B cell (primary cell): ENCODE data around the gene BARX1. TPM values are rescaled to one million over a fixed set of nuclear protein-coding genes. Genes with fewer than 3 reads are reported as not detected.

Source experiments
- ATAC-seq: fragments of 200-7000 bp; cut with Tn5 transposase; one replicate; pipeline ENCODE4 v1.10.0; 2021; ENCODE audit warnings: low read depth, mild to moderate bottlenecking, moderate number of reproducible peaks, moderate library complexity
- CTCF ChIA-PET: fragments of 350-600 bp; sonication (Branson Sonifier 250); formaldehyde crosslinking; loops from one replicate; lab custom pipeline; 2021; ENCODE audit warnings: antibody characterized with exemption, inconsistent platforms; lab: Charles Lee
- POLR2A ChIA-PET: fragments of 350-600 bp; sonication (Branson Sonifier 250); formaldehyde crosslinking; loops from one replicate; lab custom pipeline; 2021; ENCODE audit warnings: antibody characterized with exemption; lab: Charles Lee
- DNase-seq: peaks from one replicate; pipeline ENCODE4 v3.0.0; 2013
- H2AFZ ChIP-seq: 2 replicates; pipeline ENCODE4 v1.6.1; 2012; ENCODE audit warnings: mild to moderate bottlenecking, low read depth, low read length; ENCODE audit not compliant: insufficient read depth, poor library complexity, severe bottlenecking
- H3K27ac ChIP-seq, 2 donors: 1 replicate in 1 of 2; 2 replicates in 1 of 2; pipeline ENCODE4 v1.5.1; 2012 to 2013; ENCODE audit warnings: low read length in 2 of 2, mild to moderate bottlenecking in 2 of 2, moderate library complexity in 1 of 2
- H3K27me3 ChIP-seq, 4 experiments: fragments of 200-600 bp in 1 of 4; sonication (generic) in 1 of 4; replicated peaks in 1 of 4; 1 replicate in 2 of 4; 2 replicates in 2 of 4; pipeline versions ENCODE4 v1.6.1 to v1.7.0; 2013 to 2016; ENCODE audit warnings: low read length in 3 of 4, mild to moderate bottlenecking in 2 of 4, mixed read lengths in 1 of 4, moderate library complexity in 1 of 4; ENCODE audit not compliant: insufficient read depth in 4 of 4, control insufficient read depth in 3 of 4; ENCODE audit errors: control extremely low read depth in 1 of 4
- H3K36me3 ChIP-seq, 2 experiments: replicated peaks in 1 of 2; 1 replicate in 1 of 2; 2 replicates in 1 of 2; pipeline versions ENCODE4 v1.6.1 to v1.7.1; 2013; ENCODE audit warnings: low read length in 1 of 2; ENCODE audit not compliant: insufficient read depth in 2 of 2, control insufficient read depth in 1 of 2; ENCODE audit errors: control extremely low read depth in 1 of 2, extremely low read depth in 1 of 2
- H3K4me1 ChIP-seq, 2 donors: fragments of 200-600 bp in 1 of 2; sonication (generic) in 1 of 2; 1 replicate in 1 of 2; 2 replicates in 1 of 2; pipeline versions ENCODE4 v1.5.1 to v1.6.1; 2013 to 2017; ENCODE audit warnings: low read length in 2 of 2; ENCODE audit not compliant: control insufficient read depth in 2 of 2, insufficient read depth in 2 of 2
- H3K4me2 ChIP-seq: replicated peaks from 2 replicates; pipeline ENCODE3; 2012; ENCODE audit warnings: mild to moderate bottlenecking, low read depth, low read length; ENCODE audit not compliant: poor library complexity, severe bottlenecking
- H3K4me3 ChIP-seq, 5 experiments: fragments of 200-600 bp in 1 of 5; sonication (generic) in 1 of 5; 1 replicate in 3 of 5; 2 replicates in 2 of 5; pipeline versions ENCODE4 v1.5.1 to v1.7.0; 2011 to 2016; ENCODE audit warnings: low read length in 4 of 5, mild to moderate bottlenecking in 4 of 5, low read depth in 2 of 5, control low read depth in 1 of 5, moderate library complexity in 1 of 5; ENCODE audit not compliant: insufficient read depth in 1 of 5; ENCODE audit errors: control extremely low read depth in 1 of 5, extremely low read depth in 1 of 5
- H3K79me2 ChIP-seq: fragments of 200-600 bp; sonication (generic); one replicate; pipeline ENCODE4 v1.6.0; 2016; ENCODE audit warnings: low read length; ENCODE audit not compliant: control insufficient read depth, insufficient read depth
- H3K9ac ChIP-seq: fragments of 200-600 bp; sonication (generic); 2 replicates; pipeline ENCODE4 v1.6.1; 2017; ENCODE audit warnings: mild to moderate bottlenecking, low read length, moderate library complexity
- H3K9me3 ChIP-seq, 3 donors: one replicate each; pipeline versions ENCODE4 v1.6.1 to v1.7.1; 2013; ENCODE audit warnings: low read length in 2 of 3; ENCODE audit not compliant: control insufficient read depth in 2 of 3, insufficient read depth in 1 of 3; ENCODE audit errors: control extremely low read depth in 1 of 3
- H4K20me1 ChIP-seq: 2 replicates; pipeline ENCODE4 v1.6.0; 2012; ENCODE audit warnings: mild to moderate bottlenecking, low read length; ENCODE audit not compliant: insufficient read depth, control insufficient read depth, poor library complexity, severe bottlenecking
- H3K27ac Mint-ChIP-seq: one replicate; pipeline ENCODE4 v1.8.0; 2021; ENCODE audit warnings: mixed read lengths
- H3K27me3 Mint-ChIP-seq: one replicate; pipeline ENCODE4 v1.8.0; 2021; ENCODE audit warnings: mixed read lengths
- H3K4me1 Mint-ChIP-seq: one replicate; pipeline ENCODE4 v1.8.0; 2021; ENCODE audit warnings: mixed read lengths
- H3K4me3 Mint-ChIP-seq: one replicate; pipeline ENCODE4 v1.8.0; 2021; ENCODE audit warnings: mixed read lengths
- H3K9me3 Mint-ChIP-seq: one replicate; pipeline ENCODE4 v1.8.0; 2022; ENCODE audit warnings: mixed read lengths; ENCODE audit not compliant: insufficient read depth
- CTCF ChIP-seq: fragments of 200-600 bp; IDR thresholded peaks from one replicate; pipeline ENCODE4 v1.8.0; 2022; ENCODE audit warnings: antibody characterized with exemption, mild to moderate bottlenecking
- EZH2 ChIP-seq: IDR thresholded peaks from 2 replicates; pipeline ENCODE4 v1.6.1; 2012; ENCODE audit warnings: borderline replicate concordance, low read depth, mild to moderate bottlenecking, moderate library complexity, low read length; ENCODE audit not compliant: insufficient read depth, poor library complexity, severe bottlenecking
- WGBS: methylation state at CpG from one replicate; pipeline ENCODE4 v1.1.5; 2013; ENCODE audit warnings: missing lambda C conversion rate; ENCODE audit not compliant: insufficient coverage; 5-methylcytosine and 5-hydroxymethylcytosine counted together
- intact Hi-C: fragments of 100-400 bp; cut with micrococcal nuclease; formaldehyde crosslinking; loops from one replicate; pipeline ENCODE4 v1.10.0; 2022
- polyA plus RNA-seq: library from polyadenylated mRNA; depleted of rRNA; stranded (reverse); fragments of >200 nt; gene quantifications from 2 replicates; pipeline ENCODE4 v1.2.3, GENCODE V29; 2012
- total RNA-seq, 2 donors: library from RNA; stranded (reverse); fragments of 120-200 nt in 1 of 2; gene quantifications; 1 replicate in 1 of 2; 2 replicates in 1 of 2; pipeline versions ENCODE4 v1.2.3 to v1.2.4, GENCODE V29; 2013 to 2022

BARX1 gene
- total and polyA plus RNA-seq, 2 donors (not counting 1 experiment from before 2014, with no cell fraction given), result not detected

GRCh38 chr9:93902780-93903655 lies 52.1 kb downstream of the BARX1 start:
- Histone ChIP-seq H3K79me2 (no peaks in the 10 kb centered on the region), H3K27me3 (peaks cover 0 to 3% (median under 1%) of the 10 kb centered on the region in 4 experiments), H3K27ac (no peak overlapping the region), H3K36me3 (no peaks in the 10 kb centered on the region), H3K4me1 (no peaks in the 10 kb centered on the region), H4K20me1 (no peaks in the 10 kb centered on the region), H3K4me2 (no peak overlapping the region), H2AFZ (no peak overlapping the region), H3K4me3 (no peak overlapping the region), H3K9ac (no peak overlapping the region), H3K9me3 (peaks cover 0 to 11% (median 0%) of the 10 kb centered on the region in 3 donors)
- CTCF ChIA-PET, result no interaction called here
- H3K4me1 Mint-ChIP-seq, result no peaks in the 10 kb centered on the region
- H3K27me3 Mint-ChIP-seq, result peaks cover 11% of the 10 kb centered on the region
- WGBS, result 95% methylated on average over 12 of the region's 12 CpGs
- no peak for TF ChIP-seq CTCF
- H3K4me3 Mint-ChIP-seq, result no peak overlapping the region
- H3K27ac Mint-ChIP-seq, result no peak overlapping the region
- no peaks in the 10 kb centered on the region for H3K9me3 Mint-ChIP-seq
- POLR2A ChIA-PET, result no interaction called here
- DNase-seq (no peak), ATAC-seq (no peak)
- intact Hi-C loops, result no loop called here

DNA sequence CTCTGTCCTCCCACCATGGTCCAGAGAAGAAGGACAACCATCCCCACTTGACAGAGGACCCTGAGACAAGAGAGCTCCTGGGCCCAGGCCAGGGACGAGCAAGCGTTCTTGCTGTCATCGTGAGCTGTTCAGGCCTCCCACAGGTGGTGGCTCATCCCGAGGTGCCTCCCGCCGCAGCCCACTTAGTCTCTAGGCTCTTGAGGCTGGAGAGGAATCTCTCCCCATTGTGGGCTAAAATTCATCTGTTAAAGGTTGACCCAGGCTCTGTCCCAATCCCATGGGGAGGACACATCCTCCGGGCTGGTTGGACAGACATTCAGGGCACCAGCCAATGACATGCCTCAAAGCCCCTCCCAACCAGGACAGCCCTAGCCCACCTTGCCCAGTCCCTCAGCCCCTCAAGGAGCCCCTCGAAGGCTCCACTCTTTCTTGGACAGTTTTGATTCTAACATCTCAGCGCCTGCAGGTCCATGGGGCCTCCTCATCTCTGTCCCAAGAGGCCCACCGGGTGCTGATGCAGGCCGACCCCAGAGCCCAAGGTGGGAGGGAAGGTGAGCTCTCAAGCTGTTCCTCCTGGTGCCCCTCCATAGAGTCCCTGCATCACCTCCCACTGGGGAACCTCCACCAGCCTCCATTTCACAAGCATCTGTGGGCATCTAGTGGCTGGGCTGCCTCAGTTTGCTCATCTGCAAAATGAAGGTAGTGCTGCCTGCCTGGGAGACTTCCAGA lies 52.9 kb downstream of the BARX1 start:
- no peak overlapping the region for H3K27ac ChIP-seq
- TF ChIP-seq CTCF (no peak), EZH2 (no peak)
- no peak overlapping the region for H2AFZ ChIP-seq
- ATAC-seq (no peak), DNase-seq (no peak)
- ChIA-PET POLR2A (no interaction called here), CTCF (no interaction called here)
- H3K36me3 ChIP-seq, result no peaks in the 10 kb centered on the region
- intact Hi-C loops, result no loop called here
- no peak overlapping the region for H3K4me3 ChIP-seq
- no peak overlapping the region for H3K4me2 ChIP-seq
- H3K4me1 ChIP-seq, result no peaks in the 10 kb centered on the region
- 92% methylated on average over 8 of the region's 11 CpGs for WGBS
- Mint-ChIP-seq H3K4me1 (no peaks in the 10 kb centered on the region), H3K9me3 (no peaks in the 10 kb centered on the region), H3K27me3 (peaks cover 11% of the 10 kb centered on the region), H3K27ac (no peak overlapping the region), H3K4me3 (no peak overlapping the region)
- H3K9me3 ChIP-seq, result peaks cover 0 to 11% (median 0%) of the 10 kb centered on the region in 3 donors
- no peak overlapping the region for H3K9ac ChIP-seq
- H3K27me3 ChIP-seq, result peaks cover 0 to 3% (median 0%) of the 10 kb centered on the region in 4 experiments
- no peaks in the 10 kb centered on the region for H4K20me1 ChIP-seq
- no peaks in the 10 kb centered on the region for H3K79me2 ChIP-seq
